Stimulated activated naive CD4-positive, alpha-beta T cell (primary cell): Measurements from ENCODE around the gene GRAP2.

Experiments used
- DNase-seq, 6 experiments: peaks; one replicate each; lab custom pipeline; 2025; lab: John Stamatoyannopoulos, UW

GRAP2 gene

GRCh38 chr22:40014667-40015248 lies 113.9 kb downstream of the GRAP2 start:
- DNase-seq: no peak

DNA sequence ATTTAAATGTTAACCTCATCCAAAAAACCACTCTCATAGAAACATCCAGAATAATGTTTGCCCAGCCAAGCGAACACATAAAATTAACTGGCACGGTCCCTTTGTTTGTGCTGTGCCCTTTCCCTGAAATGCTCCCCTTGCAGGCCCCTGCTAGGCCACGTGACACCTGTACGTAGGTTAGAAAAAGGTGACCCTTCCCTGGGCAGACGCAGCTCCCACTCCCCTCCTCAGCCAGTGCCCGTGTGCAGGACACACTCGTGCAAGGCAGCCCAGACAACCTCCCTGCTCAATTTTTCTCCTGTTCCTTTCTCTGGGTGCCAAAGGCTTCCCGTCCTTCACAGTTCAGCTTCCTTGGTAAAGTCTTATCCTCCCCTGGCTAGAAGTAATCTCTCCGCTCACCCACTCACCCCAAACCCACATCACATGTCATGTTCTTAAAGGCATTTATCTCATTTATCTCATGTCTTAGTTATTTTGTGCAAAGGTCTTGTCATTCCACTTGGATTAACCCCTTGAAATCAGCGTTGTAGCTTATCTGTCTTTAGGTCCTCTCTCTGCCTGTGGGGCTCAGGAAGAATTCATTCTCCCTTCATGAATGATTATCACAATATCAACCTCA lies 114.6 kb downstream of the GRAP2 start:
- DNase-seq: no peak

DNA sequence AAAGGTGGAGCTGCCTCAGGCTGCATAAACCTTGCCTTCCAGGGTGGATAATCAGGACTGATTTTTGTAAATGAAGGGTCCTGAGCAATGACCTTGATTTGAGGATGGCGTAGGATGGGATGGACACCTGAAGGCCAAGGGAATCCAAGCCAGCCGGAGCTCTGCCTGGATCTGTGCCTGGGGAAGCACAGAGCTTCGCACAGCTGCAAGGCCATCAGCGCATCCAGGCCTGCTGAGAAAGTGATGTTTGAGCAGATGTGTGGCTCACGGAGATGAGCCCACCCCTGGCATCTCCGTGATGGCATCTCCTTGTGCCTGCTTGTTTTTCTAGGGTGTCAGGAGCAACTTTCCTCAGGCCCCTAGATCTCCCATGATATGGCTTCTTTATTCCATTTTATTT lies 117.2 kb downstream of the GRAP2 start:
- DNase-seq: no peak

DNA sequence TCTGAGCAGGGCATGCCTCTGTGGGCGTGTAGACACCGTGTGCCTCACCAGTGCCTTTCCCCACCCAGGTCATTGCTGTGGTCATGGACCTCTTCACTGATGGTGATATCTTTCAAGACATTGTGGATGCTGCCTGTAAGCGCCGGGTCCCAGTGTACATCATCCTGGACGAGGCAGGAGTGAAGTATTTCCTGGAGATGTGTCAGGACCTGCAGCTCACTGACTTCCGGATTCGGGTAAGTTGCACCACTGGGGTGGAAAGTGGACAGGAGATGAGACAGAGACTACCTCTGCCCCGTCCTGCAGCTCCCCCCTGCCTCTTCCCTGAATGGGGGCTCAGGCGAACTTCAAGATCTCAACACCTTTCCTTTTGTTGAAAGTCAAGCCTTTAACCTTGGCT lies 118.2 kb downstream of the GRAP2 start:
- no peak for DNase-seq

DNA sequence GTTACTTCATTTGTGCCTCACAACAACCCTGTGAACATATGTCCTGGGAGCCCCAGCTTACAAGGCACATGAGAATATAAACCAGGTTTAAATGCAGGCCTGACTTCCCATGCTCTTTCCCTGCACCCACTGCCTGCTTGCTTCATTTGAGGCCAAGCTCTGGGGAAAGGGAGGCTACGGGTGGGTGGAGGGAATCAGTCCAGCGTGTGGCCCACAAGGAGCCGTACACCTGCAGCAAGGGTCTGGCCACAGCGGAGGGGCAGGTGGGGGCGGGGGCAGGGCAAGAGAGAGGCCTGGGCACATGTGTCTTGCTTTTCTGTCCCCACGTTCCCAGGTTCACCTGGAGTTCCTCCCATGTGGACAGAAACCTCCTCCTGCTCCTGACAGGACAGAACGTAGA lies 120.1 kb downstream of the GRAP2 start:
- no peak for DNase-seq

- DNase-seq: no peak
Observed at GRCh38 chr22:40021401-40022000, 120.6 kb downstream of the GRAP2 start.

GRCh38 chr22:40022536-40023240 lies 121.8 kb downstream of the GRAP2 start:
- no peak for DNase-seq
